ENCODE measurements around the gene TTPAL.

Gene TTPAL

DNA sequence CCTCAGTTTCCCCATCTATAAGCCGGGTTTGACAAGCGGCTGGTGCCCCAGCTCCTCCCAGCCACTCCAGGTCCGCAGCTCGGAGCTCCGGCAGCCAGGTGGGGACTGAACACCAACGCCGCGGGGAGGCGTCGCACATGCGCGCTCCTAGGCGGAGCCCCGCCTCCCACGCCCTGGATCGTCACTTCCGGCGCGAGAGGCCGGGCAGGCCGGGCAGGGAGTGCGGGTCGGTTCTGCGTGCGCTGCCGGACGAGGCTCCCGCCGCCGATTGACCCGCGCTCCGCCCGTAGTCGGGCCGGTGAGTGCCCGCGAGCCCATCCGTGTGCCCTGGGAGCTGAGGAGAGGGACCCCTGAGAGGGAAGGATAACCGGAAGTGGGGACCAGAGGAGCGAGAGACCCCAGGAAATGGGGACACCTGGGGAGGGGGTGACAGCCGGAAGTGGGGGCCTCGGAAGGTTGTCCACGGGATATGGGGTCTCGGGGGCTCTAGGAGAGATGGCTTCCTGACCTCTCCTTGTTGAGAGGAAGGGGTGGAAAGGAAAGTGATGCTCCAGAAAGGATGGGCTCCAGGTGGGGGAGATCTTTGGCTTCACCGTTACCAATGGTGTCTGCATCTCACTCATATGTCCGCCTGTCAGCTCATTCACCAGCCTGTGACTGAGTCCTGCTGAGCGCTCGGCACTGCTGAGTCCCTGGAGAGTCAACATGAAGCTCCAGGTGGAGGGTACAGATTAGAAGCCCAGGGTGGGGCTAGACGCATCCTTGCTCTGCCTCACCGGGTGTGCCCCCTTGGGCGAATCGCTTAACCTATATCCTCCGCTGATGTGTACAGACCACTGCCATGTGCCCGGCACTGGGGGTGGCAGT is at the start of gene TTPAL (continued):
- no peak for TF ChIP-seq ZNF248 (tag by site-specific recombination; IDR thresholded peaks at IDR 0.05)
- peak; percentile 75 for TF ChIP-seq ZEB2 (tag by site-specific recombination; IDR thresholded peaks at IDR 0.05)
- TF ChIP-seq, protein P1, sequence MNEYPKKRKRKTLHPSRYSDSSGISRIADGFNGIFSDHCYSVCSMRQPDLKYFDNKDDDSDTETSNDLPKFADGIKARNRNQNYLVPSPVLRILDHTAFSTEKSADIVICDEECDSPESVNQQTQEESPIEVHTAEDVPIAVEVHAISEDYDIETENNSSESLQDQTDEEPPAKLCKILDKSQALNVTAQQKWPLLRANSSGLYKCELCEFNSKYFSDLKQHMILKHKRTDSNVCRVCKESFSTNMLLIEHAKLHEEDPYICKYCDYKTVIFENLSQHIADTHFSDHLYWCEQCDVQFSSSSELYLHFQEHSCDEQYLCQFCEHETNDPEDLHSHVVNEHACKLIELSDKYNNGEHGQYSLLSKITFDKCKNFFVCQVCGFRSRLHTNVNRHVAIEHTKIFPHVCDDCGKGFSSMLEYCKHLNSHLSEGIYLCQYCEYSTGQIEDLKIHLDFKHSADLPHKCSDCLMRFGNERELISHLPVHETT (tag by site-specific recombination; IDR thresholded peaks at IDR 0.05) = no peak
- TF ChIP-seq ZNF677 (tag by site-specific recombination; IDR thresholded peaks at IDR 0.05) = no peak
- TF ChIP-seq ZNF48 (tag by site-specific recombination; IDR thresholded peaks at IDR 0.05) = no peak
- TF ChIP-seq ZNF837 (tag by site-specific recombination; IDR thresholded peaks at IDR 0.05) = no peak
- TF ChIP-seq ZNF114 (tag by site-specific recombination; IDR thresholded peaks at IDR 0.05) = no peak
- no peak for TF ChIP-seq BCL11A (tag by site-specific recombination; IDR thresholded peaks at IDR 0.05; ENCODE audit: low read depth)
- no peak for TF ChIP-seq GLI2 (tag by site-specific recombination; IDR thresholded peaks at IDR 0.05; ENCODE audit: borderline replicate concordance, low read depth)
- no peak for TF ChIP-seq ZNF211 (tag by site-specific recombination; IDR thresholded peaks at IDR 0.05; ENCODE audit: low read depth)
- TF ChIP-seq ZXDB (tag by site-specific recombination; IDR thresholded peaks at IDR 0.05) = peak; percentile 87
- TF ChIP-seq, protein P2, sequence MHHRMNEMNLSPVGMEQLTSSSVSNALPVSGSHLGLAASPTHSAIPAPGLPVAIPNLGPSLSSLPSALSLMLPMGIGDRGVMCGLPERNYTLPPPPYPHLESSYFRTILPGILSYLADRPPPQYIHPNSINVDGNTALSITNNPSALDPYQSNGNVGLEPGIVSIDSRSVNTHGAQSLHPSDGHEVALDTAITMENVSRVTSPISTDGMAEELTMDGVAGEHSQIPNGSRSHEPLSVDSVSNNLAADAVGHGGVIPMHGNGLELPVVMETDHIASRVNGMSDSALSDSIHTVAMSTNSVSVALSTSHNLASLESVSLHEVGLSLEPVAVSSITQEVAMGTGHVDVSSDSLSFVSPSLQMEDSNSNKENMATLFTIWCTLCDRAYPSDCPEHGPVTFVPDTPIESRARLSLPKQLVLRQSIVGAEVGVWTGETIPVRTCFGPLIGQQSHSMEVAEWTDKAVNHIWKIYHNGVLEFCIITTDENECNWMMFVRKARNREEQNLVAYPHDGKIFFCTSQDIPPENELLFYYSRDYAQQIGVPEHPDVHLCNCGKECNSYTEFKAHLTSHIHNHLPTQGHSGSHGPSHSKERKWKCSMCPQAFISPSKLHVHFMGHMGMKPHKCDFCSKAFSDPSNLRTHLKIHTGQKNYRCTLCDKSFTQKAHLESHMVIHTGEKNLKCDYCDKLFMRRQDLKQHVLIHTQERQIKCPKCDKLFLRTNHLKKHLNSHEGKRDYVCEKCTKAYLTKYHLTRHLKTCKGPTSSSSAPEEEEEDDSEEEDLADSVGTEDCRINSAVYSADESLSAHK (tag by site-specific recombination; IDR thresholded peaks at IDR 0.05) = no peak
- no peak for TF ChIP-seq ZNF10 (tag by site-specific recombination; IDR thresholded peaks at IDR 0.05)
- peak; percentile 85 for TF ChIP-seq ZNF335 (tag by site-specific recombination; conservative IDR thresholded peaks at IDR 0.05)
- TF ChIP-seq OSR2 (tag by site-specific recombination; IDR thresholded peaks at IDR 0.05) = 0 out of 2 replicates have a peak, but pooled peaks have one; percentile 22
- TF ChIP-seq ZNF658 (tag by site-specific recombination; IDR thresholded peaks at IDR 0.05) = no peak
- TF ChIP-seq ZSCAN30 (tag by site-specific recombination; IDR thresholded peaks at IDR 0.05) = peak; percentile 61
- TF ChIP-seq MYNN (tag by site-specific recombination; IDR thresholded peaks at IDR 0.05; ENCODE audit: borderline replicate concordance) = no peak
- no peak for TF ChIP-seq ZNF555 (tag by site-specific recombination; conservative IDR thresholded peaks at IDR 0.05)
- TF ChIP-seq, protein P3, sequence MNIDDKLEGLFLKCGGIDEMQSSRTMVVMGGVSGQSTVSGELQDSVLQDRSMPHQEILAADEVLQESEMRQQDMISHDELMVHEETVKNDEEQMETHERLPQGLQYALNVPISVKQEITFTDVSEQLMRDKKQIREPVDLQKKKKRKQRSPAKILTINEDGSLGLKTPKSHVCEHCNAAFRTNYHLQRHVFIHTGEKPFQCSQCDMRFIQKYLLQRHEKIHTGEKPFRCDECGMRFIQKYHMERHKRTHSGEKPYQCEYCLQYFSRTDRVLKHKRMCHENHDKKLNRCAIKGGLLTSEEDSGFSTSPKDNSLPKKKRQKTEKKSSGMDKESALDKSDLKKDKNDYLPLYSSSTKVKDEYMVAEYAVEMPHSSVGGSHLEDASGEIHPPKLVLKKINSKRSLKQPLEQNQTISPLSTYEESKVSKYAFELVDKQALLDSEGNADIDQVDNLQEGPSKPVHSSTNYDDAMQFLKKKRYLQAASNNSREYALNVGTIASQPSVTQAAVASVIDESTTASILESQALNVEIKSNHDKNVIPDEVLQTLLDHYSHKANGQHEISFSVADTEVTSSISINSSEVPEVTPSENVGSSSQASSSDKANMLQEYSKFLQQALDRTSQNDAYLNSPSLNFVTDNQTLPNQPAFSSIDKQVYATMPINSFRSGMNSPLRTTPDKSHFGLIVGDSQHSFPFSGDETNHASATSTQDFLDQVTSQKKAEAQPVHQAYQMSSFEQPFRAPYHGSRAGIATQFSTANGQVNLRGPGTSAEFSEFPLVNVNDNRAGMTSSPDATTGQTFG (tag by site-specific recombination; IDR thresholded peaks at IDR 0.05; ENCODE audit: borderline replicate concordance) = no peak
- no peak for TF ChIP-seq ZNF623 (tag by site-specific recombination; IDR thresholded peaks at IDR 0.05)
- no peak for TF ChIP-seq ZNF473 (tag by site-specific recombination; IDR thresholded peaks at IDR 0.05)
- TF ChIP-seq, protein P4, sequence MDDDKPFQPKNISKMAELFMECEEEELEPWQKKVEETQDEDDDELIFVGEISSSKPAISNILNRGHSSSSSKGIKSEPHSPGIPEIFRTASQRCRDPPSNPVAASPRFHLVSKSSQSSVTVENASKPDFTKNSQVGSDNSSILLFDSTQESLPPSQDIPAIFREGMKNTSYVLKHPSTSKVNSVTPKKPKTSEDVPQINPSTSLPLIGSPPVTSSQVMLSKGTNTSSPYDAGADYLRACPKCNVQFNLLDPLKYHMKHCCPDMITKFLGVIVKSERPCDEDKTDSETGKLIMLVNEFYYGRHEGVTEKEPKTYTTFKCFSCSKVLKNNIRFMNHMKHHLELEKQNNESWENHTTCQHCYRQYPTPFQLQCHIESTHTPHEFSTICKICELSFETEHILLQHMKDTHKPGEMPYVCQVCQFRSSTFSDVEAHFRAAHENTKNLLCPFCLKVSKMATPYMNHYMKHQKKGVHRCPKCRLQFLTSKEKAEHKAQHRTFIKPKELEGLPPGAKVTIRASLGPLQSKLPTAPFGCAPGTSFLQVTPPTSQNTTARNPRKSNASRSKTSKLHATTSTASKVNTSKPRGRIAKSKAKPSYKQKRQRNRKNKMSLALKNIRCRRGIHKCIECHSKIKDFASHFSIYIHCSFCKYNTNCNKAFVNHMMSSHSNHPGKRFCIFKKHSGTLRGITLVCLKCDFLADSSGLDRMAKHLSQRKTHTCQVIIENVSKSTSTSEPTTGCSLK (tag by site-specific recombination; IDR thresholded peaks at IDR 0.05) = no peak
- TF ChIP-seq SP2 (tag by site-specific recombination; IDR thresholded peaks at IDR 0.05) = peak; percentile 80
- TF ChIP-seq ZNF2 (tag by site-specific recombination; IDR thresholded peaks at IDR 0.05) = peak; percentile 47; the same call in 1 of the 2 replicates
- no peak for TF ChIP-seq ZNF768 (tag by site-specific recombination; IDR thresholded peaks at IDR 0.05)
- peak; percentile 75; the same call in 1 of the 2 replicates for TF ChIP-seq ZNF610 (tag by site-specific recombination; IDR thresholded peaks at IDR 0.05; ENCODE audit: borderline replicate concordance)
- TF ChIP-seq, protein P5, sequence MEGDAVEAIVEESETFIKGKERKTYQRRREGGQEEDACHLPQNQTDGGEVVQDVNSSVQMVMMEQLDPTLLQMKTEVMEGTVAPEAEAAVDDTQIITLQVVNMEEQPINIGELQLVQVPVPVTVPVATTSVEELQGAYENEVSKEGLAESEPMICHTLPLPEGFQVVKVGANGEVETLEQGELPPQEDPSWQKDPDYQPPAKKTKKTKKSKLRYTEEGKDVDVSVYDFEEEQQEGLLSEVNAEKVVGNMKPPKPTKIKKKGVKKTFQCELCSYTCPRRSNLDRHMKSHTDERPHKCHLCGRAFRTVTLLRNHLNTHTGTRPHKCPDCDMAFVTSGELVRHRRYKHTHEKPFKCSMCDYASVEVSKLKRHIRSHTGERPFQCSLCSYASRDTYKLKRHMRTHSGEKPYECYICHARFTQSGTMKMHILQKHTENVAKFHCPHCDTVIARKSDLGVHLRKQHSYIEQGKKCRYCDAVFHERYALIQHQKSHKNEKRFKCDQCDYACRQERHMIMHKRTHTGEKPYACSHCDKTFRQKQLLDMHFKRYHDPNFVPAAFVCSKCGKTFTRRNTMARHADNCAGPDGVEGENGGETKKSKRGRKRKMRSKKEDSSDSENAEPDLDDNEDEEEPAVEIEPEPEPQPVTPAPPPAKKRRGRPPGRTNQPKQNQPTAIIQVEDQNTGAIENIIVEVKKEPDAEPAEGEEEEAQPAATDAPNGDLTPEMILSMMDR (tag by site-specific recombination; IDR thresholded peaks at IDR 0.05) = peak; percentile 65; the same call in 1 of the 2 replicates
